ENCODE results near the gene TTR.

DNA sequence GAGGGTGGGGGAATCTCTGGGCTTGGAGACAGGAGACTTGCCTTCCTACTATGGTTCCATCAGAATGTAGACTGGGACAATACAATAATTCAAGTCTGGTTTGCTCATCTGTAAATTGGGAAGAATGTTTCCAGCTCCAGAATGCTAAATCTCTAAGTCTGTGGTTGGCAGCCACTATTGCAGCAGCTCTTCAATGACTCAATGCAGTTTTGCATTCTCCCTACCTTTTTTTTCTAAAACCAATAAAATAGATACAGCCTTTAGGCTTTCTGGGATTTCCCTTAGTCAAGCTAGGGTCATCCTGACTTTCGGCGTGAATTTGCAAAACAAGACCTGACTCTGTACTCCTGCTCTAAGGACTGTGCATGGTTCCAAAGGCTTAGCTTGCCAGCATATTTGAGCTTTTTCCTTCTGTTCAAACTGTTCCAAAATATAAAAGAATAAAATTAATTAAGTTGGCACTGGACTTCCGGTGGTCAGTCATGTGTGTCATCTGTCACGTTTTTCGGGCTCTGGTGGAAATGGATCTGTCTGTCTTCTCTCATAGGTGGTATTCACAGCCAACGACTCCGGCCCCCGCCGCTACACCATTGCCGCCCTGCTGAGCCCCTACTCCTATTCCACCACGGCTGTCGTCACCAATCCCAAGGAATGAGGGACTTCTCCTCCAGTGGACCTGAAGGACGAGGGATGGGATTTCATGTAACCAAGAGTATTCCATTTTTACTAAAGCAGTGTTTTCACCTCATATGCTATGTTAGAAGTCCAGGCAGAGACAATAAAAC lies 6.5 kb downstream of the TTR start:
- TF ChIP-seq, protein P1, sequence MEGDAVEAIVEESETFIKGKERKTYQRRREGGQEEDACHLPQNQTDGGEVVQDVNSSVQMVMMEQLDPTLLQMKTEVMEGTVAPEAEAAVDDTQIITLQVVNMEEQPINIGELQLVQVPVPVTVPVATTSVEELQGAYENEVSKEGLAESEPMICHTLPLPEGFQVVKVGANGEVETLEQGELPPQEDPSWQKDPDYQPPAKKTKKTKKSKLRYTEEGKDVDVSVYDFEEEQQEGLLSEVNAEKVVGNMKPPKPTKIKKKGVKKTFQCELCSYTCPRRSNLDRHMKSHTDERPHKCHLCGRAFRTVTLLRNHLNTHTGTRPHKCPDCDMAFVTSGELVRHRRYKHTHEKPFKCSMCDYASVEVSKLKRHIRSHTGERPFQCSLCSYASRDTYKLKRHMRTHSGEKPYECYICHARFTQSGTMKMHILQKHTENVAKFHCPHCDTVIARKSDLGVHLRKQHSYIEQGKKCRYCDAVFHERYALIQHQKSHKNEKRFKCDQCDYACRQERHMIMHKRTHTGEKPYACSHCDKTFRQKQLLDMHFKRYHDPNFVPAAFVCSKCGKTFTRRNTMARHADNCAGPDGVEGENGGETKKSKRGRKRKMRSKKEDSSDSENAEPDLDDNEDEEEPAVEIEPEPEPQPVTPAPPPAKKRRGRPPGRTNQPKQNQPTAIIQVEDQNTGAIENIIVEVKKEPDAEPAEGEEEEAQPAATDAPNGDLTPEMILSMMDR (conservative IDR thresholded peaks at IDR 0.05; ENCODE audit: low read length) = no peak
- TF ChIP-seq EZH2phosphoT487 (IDR thresholded peaks at IDR 0.05; ENCODE audit: borderline replicate concordance) = no peak

Measured in Loucy (cell line).